Kidney (tissue), 14 donors: ENCODE data around the gene TGFB2. TPM values are rescaled to one million over a fixed set of nuclear protein-coding genes. Genes with fewer than 3 reads are reported as not detected.

ENCODE experiments used
- DNase-seq, 5 donors: peaks; one replicate each; pipeline ENCODE4 v3.0.0-alpha.2; 2013 to 2020
- FAIRE-seq: peaks from 2 replicates; lab custom pipeline; 2012; peaks lifted over from hg19 to GRCh38; lab: Jason Lieb, UNC
- H3K27ac ChIP-seq, 2 donors: one replicate each; pipeline ENCODE4 v1.7.0; 2013; ENCODE audit warnings: low read depth in 2 of 2, low read length in 2 of 2, inconsistent platforms in 1 of 2
- H3K27me3 ChIP-seq: one replicate; pipeline ENCODE4 v1.7.1; 2013; ENCODE audit warnings: low read length, inconsistent platforms; ENCODE audit not compliant: control insufficient read depth, insufficient read depth
- H3K36me3 ChIP-seq, 3 donors: one replicate each; pipeline versions ENCODE4 v1.7.0 to v1.7.1; 2013; ENCODE audit warnings: low read length in 3 of 3, control low read depth in 1 of 3, inconsistent platforms in 1 of 3; ENCODE audit not compliant: insufficient read depth in 3 of 3, control insufficient read depth in 2 of 3
- H3K4me1 ChIP-seq, 3 donors: one replicate each; pipeline versions ENCODE4 v1.7.0 to v1.7.1; 2013; ENCODE audit warnings: low read length in 3 of 3, inconsistent platforms in 1 of 3, low read depth in 1 of 3; ENCODE audit not compliant: control insufficient read depth in 2 of 3, insufficient read depth in 2 of 3
- H3K4me3 ChIP-seq, 3 donors: one replicate each; pipeline versions ENCODE4 v1.7.0 to v1.8.1; 2013; ENCODE audit warnings: low read length in 3 of 3, control low read depth in 1 of 3, inconsistent platforms in 1 of 3
- H3K9ac ChIP-seq, 3 donors: one replicate each; pipeline versions ENCODE4 v1.7.0 to v1.7.1; 2013; ENCODE audit warnings: low read length in 3 of 3, control low read depth in 1 of 3, inconsistent platforms in 1 of 3
- H3K9me3 ChIP-seq, 3 donors: one replicate each; pipeline versions ENCODE4 v1.7.0 to v1.7.1; 2013; ENCODE audit warnings: low read length in 3 of 3, control low read depth in 1 of 3, inconsistent platforms in 1 of 3; ENCODE audit not compliant: control insufficient read depth in 2 of 3, insufficient read depth in 1 of 3
- intact Hi-C: fragments of 100-400 bp; cut with DNase I; formaldehyde crosslinking; loops from one replicate; pipeline ENCODE4 v1.11.1; 2022
- polyA plus RNA-seq: library from polyadenylated mRNA; stranded (reverse); fragments of 350-450 nt; fragmentation: Illumina TruSeq; extraction: RNeasy Lipid Tissue Mini Kit (QIAGEN cat#74804); gene quantifications from one replicate; pipeline ENCODE4 v1.2.3, GENCODE V29; 2014; ENCODE audit warnings: low read depth, low replicate concordance; ENCODE audit not compliant: insufficient read depth
- total RNA-seq: library from RNA; stranded (reverse); fragmentation: NEBNext Ultra II Directional; extraction: Animal tissue kit (Norgen Biotek cat#: 25700); gene quantifications from one replicate; pipeline ENCODE4 v1.2.1, GENCODE V29; 2021
- TF ChIP-seq, protein P1 (sequence below): IDR thresholded peaks from 3 replicates; pipeline ENCODE4 v1.5.1; 2012; ENCODE audit warnings: mild to moderate bottlenecking, moderate library complexity, borderline replicate concordance; ENCODE audit not compliant: insufficient read depth; ENCODE audit errors: extremely low read depth
- donor health status: control.
- donor health status: control.
- donor health status: control.
- donor health status: control.
- donor health status: control.
- donor health status: DM: yes; HTN: yes; CAD: no.
- donor health status: Normal renal cell carcinoma (clear cell type).

Gene TGFB2
- total and polyA plus RNA-seq, 2 donors from 2014 or later, result 1.4 to 12.2 TPM

- Histone ChIP-seq H3K27ac (no peak overlapping the region), H3K4me3 (no peak overlapping the region), H3K36me3 (no peaks in the 10 kb centered on the region), H3K4me1 (no peaks in the 10 kb centered on the region), H3K9me3 (no peaks in the 10 kb centered on the region), H3K27me3 (no peaks in the 10 kb centered on the region), H3K9ac (no peak overlapping the region)
- TF ChIP-seq, protein P1, sequence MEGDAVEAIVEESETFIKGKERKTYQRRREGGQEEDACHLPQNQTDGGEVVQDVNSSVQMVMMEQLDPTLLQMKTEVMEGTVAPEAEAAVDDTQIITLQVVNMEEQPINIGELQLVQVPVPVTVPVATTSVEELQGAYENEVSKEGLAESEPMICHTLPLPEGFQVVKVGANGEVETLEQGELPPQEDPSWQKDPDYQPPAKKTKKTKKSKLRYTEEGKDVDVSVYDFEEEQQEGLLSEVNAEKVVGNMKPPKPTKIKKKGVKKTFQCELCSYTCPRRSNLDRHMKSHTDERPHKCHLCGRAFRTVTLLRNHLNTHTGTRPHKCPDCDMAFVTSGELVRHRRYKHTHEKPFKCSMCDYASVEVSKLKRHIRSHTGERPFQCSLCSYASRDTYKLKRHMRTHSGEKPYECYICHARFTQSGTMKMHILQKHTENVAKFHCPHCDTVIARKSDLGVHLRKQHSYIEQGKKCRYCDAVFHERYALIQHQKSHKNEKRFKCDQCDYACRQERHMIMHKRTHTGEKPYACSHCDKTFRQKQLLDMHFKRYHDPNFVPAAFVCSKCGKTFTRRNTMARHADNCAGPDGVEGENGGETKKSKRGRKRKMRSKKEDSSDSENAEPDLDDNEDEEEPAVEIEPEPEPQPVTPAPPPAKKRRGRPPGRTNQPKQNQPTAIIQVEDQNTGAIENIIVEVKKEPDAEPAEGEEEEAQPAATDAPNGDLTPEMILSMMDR, result no peak
- DNase-seq (no peak), FAIRE-seq (no peak)
- intact Hi-C loops, result no loop called here
Observed at GRCh38 chr1:218472885-218473284, 127.7 kb downstream of the TGFB2 start.

DNA sequence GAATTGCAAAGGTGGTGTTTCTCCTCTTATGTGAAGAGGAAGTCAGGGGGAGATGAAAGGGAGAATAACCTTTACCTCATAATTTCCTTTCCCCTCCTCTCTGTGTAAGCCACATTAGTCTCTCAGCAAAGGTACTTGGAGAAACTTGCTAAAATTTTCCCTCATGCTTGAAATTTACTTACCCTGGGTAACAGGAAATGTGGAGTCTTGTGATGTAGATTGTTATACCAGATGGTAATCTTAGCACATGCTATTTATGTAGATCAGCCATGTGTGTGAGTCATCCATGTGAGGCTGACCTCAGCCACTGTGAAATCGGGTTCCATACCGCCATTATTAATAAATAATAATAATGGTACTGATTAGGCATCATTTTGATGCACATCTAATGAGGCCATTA is 128.4 kb downstream of the TGFB2 start:
- FAIRE-seq, result no peak
- no peak for DNase-seq
- Histone ChIP-seq H3K4me3 (no peak overlapping the region), H3K4me1 (no peaks in the 10 kb centered on the region), H3K36me3 (no peaks in the 10 kb centered on the region), H3K27ac (no peak overlapping the region), H3K27me3 (no peaks in the 10 kb centered on the region), H3K9ac (no peak overlapping the region), H3K9me3 (no peaks in the 10 kb centered on the region)
- TF ChIP-seq, protein P1, result no peak
- intact Hi-C loops, result no loop called here

DNA sequence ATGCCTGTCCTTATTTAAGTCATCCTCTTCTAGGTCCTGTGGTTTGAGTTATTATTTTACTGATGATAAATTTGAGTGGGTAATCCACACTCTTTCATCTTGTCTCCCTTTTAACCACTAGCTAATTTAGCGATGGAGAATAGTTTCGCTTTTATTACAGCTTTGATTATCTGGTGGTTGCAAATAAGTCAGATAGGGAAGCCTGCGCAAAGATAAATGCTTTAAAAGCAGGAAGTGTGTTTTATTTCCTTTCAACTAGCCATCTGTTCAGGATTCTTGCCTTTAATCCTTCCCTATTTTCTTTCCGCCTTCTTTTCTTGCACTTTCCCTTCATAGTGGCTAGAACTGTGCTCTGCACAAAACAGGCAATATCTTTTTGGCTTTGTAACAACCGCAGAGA is 129.0 kb downstream of the TGFB2 start:
- H3K27ac ChIP-seq, result no peak overlapping the region
- no peak overlapping the region for H3K9ac ChIP-seq
- TF ChIP-seq, protein P1, result no peak
- H3K36me3 ChIP-seq, result no peaks in the 10 kb centered on the region
- DNase-seq, result no peak
- intact Hi-C loops, result no loop called here
- no peaks in the 10 kb centered on the region for H3K9me3 ChIP-seq
- no peak overlapping the region for H3K4me3 ChIP-seq
- no peaks in the 10 kb centered on the region for H3K4me1 ChIP-seq
- no peak for FAIRE-seq
- no peaks in the 10 kb centered on the region for H3K27me3 ChIP-seq

DNA sequence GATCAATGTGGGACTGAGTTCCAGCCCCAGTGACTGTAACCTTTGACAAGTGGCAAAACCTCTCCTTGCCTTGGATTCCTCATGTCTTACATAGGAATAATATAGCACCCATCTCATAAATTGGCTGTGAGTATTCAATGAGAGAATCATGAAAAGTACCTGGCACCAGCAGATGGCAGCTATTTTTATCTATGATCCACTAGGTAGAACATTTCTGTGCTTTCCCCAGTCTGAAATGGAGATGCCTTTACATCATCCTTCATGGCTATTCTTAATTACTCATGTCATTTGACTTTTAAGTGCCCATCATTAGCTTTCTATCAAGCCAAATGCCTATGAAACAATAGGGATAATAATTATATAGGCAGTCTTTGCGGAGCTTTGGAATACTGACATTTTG is 130.1 kb downstream of the TGFB2 start:
- Histone ChIP-seq H3K9me3 (no peaks in the 10 kb centered on the region), H3K4me3 (no peak overlapping the region), H3K9ac (no peak overlapping the region), H3K4me1 (peaks cover 0 to 3% (median 0%) of the 10 kb centered on the region in 3 donors), H3K27ac (no peak overlapping the region), H3K27me3 (no peaks in the 10 kb centered on the region), H3K36me3 (no peaks in the 10 kb centered on the region)
- DNase-seq (no peak), FAIRE-seq (no peak)
- TF ChIP-seq, protein P1, result no peak
- intact Hi-C loops, result no loop called here
